Neural progenitor cell (in vitro differentiated cells): ENCODE data around the gene SLC5A10.

Experiments
- CTCF ChIP-seq: fragments of 200-600 bp; sonication (generic); IDR thresholded peaks from 2 replicates; pipeline ENCODE4 v1.5.1; 2017; ENCODE audit warnings: antibody characterized with exemption, mild to moderate bottlenecking
- EZH2 ChIP-seq: fragments of 200-600 bp; sonication (generic); IDR thresholded peaks from 2 replicates; pipeline ENCODE4 v1.6.1; 2017; ENCODE audit warnings: antibody characterized with exemption, mild to moderate bottlenecking, moderate library complexity

DNA sequence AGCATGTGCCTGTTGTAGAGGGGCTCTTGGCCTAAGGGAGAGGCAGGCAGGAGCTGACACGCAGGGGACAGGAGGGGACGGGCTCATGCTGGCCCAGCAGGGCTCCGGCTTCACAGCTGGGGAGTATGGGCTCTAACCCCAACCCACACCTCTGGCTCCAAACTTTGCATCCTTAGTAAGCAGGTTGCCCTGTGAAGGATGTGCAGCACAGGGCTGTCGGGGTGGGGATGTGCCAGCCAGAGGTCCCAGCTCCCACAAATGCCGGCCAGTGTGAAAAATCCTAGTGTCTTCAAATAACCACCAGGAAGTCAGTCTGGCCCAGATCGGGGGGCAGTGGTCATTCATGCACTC is 66.6 kb downstream of the SLC5A10 start:
- TF ChIP-seq CTCF (no peak), EZH2 (no peak)
